Sciatic nerve (tissue), 2 donors: ENCODE measurements around the gene MAGI1. TPM values are rescaled to one million over a fixed set of nuclear protein-coding genes. Genes with fewer than 3 reads are reported as not detected.
A peak's percentile ranks its signal among the peaks of the same experiment; 100 is the strongest.
"Not testable (repeated sequence)": the region's sequence is repeated elsewhere in the genome, so short reads cannot be mapped to it uniquely, and the experiment has no call there.

Experiments used
- ATAC-seq: fragments of 200-7000 bp; cut with Tn5 transposase; one replicate; pipeline ENCODE4 v1.9.1; 2020; ENCODE audit warnings: mild to moderate bottlenecking, moderate library complexity
- DNase-seq: peaks from one replicate; pipeline ENCODE4 v3.0.0-alpha.2; 2020; ENCODE audit warnings: low spot score
- intact Hi-C: fragments of 100-400 bp; cut with DNase I; formaldehyde crosslinking; loops from one replicate; pipeline ENCODE4 v1.14.2; 2022
- total RNA-seq: library from RNA; stranded (reverse); fragmentation: NEBNext Ultra II Directional; extraction: Animal tissue kit (Norgen Biotek cat#: 25700); gene quantifications from one replicate; pipeline ENCODE4 v1.2.1, GENCODE V29; 2021
- donor health status: DM: no; HTN: no; CAD: no.
- donor health status: DM: no; HTN: no; CAD: no.

Gene MAGI1
- total RNA-seq, 1 donor from 2014 or later = 64.6 TPM

- ATAC-seq, DNase-seq, intact Hi-C loops: not testable (repeated sequence)
Measured at GRCh38 chr3:66046321-66046720, 7.6 kb upstream of the MAGI1 start.

DNA sequence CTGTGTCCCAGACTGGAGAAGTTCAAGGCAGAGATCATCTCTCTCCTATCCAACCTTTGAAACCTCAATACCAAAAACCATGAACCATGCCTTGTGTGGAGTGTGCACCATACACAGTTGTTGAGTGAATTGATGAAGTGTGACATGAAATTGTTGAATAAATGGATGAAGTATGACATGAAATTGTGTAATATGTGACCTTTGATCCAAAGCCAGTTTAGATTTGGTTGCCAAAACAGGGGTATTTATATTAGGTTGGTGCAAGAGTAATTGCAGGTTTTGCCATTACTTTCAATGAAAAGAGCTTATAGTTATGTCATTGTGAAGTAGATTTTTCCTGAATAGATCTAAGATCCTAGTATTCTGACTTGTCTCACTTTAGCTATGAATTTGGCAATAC is 3.1 kb upstream of the MAGI1 start:
- intact Hi-C loops = no loop called here
- DNase-seq (no peak), ATAC-seq (no peak)

- intact Hi-C loops = no loop called here
- ATAC-seq (no peak), DNase-seq (no peak)
Measured at GRCh38 chr3:66041116-66041515, 2.4 kb upstream of the MAGI1 start.

GRCh38 chr3:66039590-66039887 is 821 bp upstream of the MAGI1 start:
- intact Hi-C loops = no loop called here
- ATAC-seq (peak; percentile 5), DNase-seq (no peak)

DNA sequence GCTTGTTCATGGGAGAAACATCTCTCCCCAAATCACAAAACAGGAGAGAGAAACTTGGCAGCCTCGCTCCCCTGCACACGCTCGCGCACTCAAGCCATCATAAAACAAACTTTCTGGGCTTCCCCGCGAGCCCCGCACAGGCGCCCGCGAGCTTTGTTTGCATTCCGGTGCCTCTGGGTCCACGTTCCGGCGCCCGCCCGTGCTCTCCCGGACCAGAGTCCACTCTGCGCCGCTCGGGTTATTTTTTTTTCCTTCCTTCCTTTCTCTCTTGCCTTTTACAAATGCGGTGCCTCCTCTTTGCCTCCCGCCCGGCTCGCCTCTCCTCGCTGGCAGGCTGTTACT is 363 bp downstream of the MAGI1 start:
- intact Hi-C loops = no loop called here
- no peak for DNase-seq
- peak; percentile 59 for ATAC-seq

GRCh38 chr3:66037986-66038369 is 740 bp downstream of the MAGI1 start:
- peak; percentile 8 for ATAC-seq
- intact Hi-C loops = no loop called here
- no peak for DNase-seq

GRCh38 chr3:66037330-66037985 is 1.3 kb downstream of the MAGI1 start:
- DNase-seq = no peak
- intact Hi-C loops = no loop called here
- no peak for ATAC-seq

DNA sequence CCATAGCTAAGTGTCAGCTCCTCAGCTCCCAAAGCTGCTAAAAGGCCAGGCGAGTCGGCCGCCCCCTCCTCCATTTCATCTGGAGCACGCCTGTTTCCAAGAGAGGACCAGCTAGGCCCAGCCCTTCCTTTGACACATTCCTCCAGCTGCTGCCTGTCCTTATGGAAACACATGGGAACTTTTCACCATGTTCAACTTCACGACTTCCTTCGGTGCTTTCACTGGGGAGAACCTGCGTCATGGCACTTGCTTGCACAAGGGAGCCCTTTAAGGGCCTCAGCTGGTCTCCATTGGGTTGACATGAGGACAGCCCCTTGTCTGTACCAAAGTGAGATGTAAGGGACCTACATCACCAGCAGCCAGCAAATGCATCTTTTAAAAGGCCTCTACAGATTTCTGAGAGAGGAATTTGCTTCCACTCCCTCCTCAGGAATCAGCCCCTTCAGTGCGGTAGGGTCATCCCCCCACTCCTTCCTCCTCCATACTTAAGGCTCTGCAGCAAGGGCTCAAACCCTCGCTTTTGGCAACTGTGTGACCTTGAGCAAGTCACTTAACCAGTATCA is 2.1 kb downstream of the MAGI1 start:
- no peak for ATAC-seq
- no peak for DNase-seq
- intact Hi-C loops = no loop called here

GRCh38 chr3:66035763-66036477 is 2.8 kb downstream of the MAGI1 start:
- intact Hi-C loops = no loop called here
- ATAC-seq (no peak), DNase-seq (no peak)

DNA sequence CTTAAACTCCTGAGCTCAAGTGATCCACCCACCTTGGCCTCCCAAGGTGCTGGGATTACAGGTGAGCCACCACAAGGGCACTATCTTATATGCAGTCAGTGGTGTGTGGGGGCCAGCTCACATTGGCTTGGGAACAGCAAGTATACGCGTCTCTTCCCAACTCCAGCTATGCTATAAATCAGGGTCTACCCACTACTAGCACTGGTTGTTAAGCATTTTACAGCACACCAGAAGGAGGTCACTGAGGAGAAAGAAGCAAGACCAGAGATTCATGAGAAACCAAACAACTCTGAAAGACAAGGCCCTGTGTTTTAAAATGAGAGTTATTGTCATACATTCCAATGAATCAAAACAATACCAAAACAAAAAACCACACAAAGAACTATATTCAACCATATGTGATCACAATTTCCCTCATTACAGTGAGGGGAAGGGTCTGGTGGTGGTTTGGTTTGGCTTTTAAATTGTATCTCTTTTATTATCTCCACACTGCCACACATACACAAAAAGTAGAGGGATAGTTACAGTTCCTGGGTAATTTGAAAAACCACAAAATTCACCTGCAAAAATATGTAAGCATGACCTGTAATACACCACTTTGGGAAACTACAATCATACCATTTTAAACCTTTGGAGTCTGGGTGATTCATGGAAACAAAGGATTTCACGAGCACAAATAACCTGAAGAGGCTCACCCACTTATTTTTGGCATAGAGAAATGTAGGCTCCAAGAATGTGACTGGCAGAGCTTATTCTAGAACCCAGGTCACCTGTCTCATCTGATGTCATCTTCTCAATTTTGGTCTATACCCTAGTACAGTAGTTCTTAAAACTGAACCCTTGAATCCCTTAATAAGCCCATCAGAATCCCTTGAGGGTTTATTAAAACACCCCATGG is 5.2 kb downstream of the MAGI1 start:
- intact Hi-C loops = no loop called here
- ATAC-seq = no peak
- no peak for DNase-seq

GRCh38 chr3:66031102-66031698 is 7.5 kb downstream of the MAGI1 start:
- intact Hi-C loops = no loop called here
- ATAC-seq = no peak
- no peak for DNase-seq

DNA sequence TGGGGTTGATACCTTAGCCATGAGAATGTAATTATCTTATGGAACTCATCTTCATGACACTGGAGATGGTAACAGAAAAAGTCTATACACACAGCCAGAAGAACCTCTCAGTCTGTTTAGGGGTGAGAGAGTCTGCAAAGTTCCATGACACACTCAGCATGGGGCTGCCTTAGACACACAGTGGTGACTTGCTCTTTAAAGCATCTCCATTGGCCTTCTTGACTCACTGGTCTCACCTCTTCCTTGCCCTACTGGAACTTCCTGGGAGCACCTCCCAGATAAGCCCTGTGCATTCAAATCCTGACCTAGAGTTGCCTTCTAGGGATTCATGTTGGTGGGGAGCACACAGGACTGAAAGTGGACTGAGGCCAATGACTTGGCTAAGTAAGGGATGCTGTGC is 9.3 kb downstream of the MAGI1 start:
- ATAC-seq (no peak), DNase-seq (no peak)
- intact Hi-C loops = no loop called here

- intact Hi-C loops = no loop called here
- ATAC-seq = no peak
- DNase-seq = no peak
Measured at GRCh38 chr3:66029014-66029413, 9.7 kb downstream of the MAGI1 start.

- ATAC-seq (no peak), DNase-seq (no peak)
- intact Hi-C loops = no loop called here
Measured at GRCh38 chr3:66028457-66028856, 10.3 kb downstream of the MAGI1 start.

DNA sequence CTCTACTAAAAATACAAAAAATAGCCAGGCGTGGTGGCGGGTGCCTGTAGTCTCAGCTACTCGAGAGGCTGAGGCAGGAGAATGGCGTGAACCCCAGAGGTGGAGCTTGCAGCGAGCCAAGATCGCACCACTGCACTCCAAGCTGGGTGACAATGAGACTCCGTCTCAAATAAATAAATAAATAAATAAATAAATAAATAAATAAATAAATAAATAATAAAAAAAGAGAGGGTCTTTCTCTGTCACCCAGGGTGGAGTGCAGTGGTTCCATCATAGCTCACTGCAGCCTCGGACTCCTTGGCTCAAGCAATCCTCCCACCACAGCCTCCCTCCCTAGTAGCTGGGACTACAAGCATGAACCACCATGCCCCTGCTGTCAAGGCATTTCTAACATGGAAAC is 11.6 kb downstream of the MAGI1 start:
- ATAC-seq, DNase-seq, intact Hi-C loops: not testable (repeated sequence)

- intact Hi-C loops = no loop called here
- no peak for ATAC-seq
Measured at GRCh38 chr3:66023738-66024385, 14.9 kb downstream of the MAGI1 start.

GRCh38 chr3:66023229-66023628 is 15.5 kb downstream of the MAGI1 start:
- ATAC-seq (no peak), DNase-seq (no peak)
- intact Hi-C loops = no loop called here

More at GRCh38 chr3:66023738-66024385, 14.9 kb downstream of the MAGI1 start:
- no peak for DNase-seq

GRCh38 chr3:66021731-66022131 is 17.0 kb downstream of the MAGI1 start:
- ATAC-seq = no peak
- intact Hi-C loops = no loop called here

GRCh38 chr3:66019896-66020295 is 18.8 kb downstream of the MAGI1 start:
- no peak for ATAC-seq
- no peak for DNase-seq
- intact Hi-C loops = no loop called here

More at GRCh38 chr3:66021731-66022131, 17.0 kb downstream of the MAGI1 start:
- no peak for DNase-seq
